Measurements from ENCODE around the gene LAMA2. TPM values are rescaled to one million over a fixed set of nuclear protein-coding genes. Genes with fewer than 3 reads are reported as not detected.
"Not testable (repeated sequence)": the region's sequence is repeated elsewhere in the genome, so short reads cannot be mapped to it uniquely, and the experiment has no call there.

Gene LAMA2
- total RNA-seq, 1 donor from 2014 or later = 16.8 TPM

DNA sequence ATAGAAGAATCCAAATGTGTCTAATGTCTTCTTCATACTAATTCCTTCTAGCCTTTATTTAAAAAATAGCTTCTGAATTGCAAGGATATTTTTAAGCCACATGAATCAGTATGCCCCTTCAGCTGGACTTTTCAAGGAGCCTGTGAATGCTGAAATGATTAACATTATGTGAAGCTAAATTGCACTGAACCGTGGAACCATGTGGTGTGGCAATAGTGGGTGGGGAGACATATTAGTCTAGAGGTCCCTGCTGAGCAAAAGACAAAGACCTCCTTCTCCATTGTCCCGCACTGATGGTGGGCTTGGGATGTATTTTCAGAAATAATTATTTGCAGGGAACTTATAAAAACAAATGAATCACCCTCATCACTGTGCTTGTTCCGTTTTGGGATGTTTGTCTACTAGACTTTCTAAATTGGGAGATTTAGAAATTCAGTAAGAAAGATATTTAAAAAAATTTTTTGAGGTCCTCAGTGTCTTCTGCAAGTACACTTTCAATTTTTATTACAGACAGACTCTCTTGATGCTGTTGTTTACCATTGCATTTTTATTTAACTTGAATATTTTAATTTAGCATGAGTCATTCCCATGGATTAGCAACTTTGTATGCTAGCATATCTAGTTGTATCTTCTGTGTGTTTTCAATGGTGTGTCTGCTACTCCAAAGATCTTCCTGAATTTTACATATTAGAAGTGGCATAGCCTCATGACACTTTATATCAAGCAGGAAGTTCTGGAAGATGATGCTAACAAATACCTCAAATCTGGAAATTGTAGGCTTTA is 238.1 kb downstream of the LAMA2 start:
- DNase-seq = no peak

DNA sequence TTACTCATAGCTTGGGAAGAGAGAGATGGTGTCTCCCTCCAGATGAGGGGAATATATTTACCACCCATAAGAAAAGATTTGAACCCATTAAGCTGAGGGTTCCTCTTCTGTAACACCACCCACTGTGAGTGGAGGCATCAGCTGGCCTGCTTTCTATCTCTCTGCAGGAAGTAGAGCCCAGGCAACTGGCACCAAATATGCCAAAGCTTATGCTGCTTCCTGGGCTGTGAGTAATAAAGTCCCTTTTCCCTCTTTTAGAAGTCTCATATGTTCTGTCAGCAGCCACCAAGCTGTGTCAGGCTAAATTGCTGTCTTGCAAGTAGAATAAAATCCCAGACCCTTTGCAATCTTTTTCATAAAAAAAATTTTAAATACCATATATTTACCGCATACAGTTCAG is 241.4 kb downstream of the LAMA2 start:
- no peak for DNase-seq

DNA sequence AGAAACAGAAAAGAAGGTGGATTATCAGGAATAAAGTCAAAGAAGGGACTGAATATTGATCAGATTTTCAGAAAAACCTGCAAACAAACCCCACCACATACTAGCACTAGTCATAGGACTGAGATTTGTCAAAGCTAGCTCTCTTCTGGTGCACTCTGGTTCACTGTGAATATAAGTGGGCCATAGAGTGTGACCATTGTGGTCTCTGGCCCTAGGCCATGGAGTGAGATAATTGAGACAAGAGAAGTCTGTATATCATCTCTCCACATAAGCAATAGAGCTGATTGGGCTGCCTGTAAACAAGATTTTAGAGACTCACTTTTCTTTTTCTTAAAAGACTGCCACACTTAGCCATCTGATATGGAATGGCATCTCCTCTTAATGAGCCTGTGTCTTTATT is 247.2 kb downstream of the LAMA2 start:
- no peak for DNase-seq

DNA sequence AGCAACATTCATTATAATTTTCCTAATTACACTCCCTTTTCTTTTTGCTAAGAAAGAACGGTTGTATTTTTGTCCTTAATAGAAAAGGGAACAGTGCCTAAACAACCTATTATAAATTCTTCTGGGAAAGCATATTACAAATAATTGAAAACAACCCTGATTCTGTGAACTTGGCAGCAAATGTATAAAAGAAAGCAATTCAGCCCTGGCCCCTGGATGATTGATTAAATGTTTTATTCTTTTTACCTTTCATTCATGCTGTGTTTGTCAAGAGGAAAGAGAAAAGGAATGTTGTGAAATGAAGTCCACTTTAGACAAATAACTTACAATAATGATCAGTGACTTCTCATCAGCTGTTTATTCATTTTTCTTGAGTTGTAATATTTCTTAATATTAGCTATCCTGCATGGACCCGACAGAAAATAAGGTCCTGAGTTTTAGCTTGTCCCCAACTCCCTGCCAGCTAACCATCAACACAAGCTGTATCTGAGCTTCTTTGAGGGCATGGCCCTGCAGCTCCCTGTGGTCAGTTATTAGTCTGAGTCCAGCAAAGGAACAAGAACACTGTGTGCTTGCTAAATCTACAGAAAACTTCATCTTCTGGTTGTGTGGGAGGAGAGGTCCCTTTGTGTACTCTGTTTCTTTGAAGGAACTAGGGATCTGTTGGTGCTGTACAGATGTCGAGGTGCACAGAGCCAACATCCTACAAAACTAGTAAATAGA is 248.2 kb downstream of the LAMA2 start:
- no peak for DNase-seq

DNA sequence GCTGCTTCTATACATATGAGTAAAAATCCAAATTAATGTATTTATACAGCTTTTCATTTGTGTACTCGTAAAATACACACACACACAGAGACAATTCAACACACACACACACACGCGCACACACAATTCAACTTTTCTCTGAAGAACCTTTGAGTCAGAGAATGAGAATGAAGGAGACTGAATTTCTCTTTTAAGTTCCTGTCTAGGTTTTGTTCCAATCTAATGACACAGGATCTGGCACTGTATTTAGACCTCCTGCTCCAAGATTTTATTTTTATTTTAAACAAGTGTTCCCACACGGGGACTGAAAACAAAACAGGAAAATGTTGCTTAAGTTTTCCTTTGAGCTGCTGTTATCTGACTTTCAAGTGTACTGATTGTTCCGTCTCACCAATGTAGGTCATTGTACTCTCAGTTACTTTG is 250.8 kb downstream of the LAMA2 start:
- no peak for DNase-seq

DNA sequence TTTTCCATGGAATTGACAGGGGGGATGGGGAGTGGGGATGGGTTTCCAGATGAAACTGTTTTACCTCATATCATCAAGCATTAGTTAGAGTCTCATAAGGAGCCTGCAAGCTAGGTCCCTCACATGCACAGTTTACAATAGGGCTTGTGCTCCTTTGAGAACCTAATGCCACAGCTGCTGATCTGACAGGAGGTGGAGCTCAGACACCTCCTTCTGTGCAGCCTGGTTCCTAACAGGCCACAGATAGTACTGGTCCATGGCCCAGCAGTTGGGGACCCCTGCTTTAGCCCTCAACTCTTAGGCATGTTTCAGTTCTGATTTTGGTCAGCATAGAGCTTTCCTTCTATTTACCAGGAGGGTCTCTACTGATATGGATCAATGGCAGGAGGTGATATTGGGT is 251.6 kb downstream of the LAMA2 start:
- no peak for DNase-seq

DNA sequence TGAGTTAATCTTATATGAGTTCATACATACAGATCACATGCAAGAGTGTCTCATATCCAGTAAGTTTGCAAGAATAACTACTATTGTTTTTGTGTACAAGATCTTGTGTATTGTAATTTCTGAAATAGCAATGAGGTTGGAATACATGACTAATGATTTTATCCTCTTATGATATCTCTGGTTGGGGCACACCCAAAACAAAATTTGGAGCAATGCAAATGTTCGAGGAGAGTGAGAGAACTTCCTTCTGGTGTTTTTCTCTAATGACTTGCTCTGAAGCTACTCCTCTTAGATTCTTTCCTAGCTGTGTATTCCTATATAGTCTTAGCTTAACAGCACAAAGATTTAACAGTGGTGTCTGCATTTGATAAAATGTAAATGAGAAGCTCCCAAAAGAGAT is 252.5 kb downstream of the LAMA2 start:
- DNase-seq = no peak

DNA sequence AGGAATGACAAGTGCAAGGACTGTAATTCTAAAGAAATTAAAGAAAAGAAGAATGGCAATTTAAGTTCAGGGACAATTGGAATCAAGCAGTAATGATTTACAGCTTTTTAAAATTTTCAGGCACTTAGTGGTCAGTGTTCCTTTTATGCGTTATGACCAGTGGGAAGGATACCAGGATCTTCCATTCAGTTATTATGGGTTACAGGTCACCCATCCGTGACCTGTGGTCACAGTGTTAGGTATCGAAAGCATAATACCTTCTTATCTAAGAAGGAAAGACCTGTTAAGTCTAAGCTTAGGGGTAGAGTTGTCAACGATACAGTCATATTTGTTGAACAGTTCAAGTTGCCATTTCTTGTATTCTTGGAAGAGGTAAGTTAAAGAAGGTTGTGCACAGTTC is 253.8 kb downstream of the LAMA2 start:
- DNase-seq = no peak

DNA sequence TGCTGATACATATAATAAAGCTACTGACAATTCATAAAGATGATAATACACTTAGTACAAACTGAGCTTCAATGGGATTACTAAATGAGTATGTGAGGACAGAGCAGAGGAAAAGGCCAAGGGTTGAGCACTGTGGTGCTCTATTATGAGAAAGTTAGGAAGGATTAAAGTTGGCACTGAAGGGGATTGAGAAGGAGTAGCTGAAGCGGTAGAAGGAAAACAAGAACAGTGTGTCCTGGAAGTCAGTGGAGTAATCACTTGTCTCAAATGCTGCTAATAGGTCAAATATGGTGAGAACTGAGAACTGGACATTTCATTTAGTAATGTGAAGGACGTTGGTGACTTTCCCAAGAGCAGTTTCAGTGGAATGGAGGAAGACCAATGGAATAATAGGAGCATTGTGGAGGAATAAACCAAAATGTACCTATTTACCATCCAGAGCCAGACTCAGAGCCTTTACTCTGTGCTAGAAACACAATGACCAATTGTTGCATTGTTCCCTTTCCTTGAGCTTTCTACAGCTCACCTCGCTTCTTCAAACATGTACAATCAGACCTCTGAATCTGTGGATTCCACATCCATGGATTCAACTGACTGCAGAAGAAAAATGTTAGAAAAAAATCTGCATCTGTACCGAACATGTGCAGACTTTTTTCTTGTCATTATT is 255.9 kb downstream of the LAMA2 start:
- no peak for DNase-seq

DNA sequence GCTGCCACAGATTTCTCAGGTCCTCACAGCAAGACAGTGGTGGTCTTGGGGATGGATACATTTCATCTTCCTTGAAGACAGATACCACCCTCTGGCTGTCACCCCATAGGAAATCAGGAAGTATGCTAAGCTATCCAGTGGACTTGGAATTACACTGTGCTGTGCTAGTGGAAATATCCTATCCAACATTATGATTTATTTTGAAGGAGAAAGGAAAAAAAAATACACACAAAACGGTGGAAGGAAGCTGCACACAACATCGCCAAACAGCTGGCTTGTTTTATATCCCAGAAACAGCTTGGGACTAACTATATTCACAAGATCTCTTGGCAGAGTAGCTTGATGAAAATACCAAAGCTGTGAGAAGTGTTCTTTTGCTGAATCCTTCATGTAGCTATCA is 257.6 kb downstream of the LAMA2 start:
- no peak for DNase-seq

DNA sequence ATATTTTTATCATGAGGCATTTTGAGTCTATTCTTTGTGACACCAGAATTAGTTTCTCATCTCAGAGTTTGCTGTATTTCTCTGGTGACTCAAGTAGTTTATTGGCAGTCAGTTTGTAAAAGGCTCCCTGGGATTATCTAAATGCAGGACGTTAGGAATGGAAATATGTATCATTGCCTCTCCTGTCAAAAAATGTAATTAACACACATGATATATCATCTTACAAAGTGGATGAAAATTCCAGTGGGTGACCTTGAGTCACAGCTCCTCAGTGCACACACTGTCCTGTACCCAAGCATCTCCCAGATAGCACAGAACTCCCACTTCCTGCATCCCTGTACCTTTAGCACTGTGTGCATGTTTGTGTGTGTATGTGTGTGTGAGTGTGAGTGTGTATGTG is 258.6 kb downstream of the LAMA2 start:
- no peak for DNase-seq

DNA sequence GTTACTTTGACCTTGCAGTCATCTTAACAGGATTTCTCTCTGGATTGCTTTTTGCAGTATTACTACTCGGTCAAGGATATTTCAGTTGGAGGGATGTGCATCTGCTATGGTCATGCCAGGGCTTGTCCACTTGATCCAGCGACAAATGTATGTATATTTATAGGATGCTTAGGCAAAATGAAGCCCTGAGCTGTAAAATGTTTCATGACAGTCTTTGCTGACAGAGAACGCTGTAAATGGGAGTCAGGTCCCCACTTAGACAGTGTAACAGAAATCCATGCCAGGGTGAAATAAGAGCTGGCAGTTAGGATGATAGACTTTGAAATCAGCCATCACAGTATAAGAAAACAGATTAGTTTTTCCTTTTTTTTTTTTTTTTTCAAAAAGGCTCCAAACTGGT is 264.0 kb downstream of the LAMA2 start:
- no peak for DNase-seq

DNA sequence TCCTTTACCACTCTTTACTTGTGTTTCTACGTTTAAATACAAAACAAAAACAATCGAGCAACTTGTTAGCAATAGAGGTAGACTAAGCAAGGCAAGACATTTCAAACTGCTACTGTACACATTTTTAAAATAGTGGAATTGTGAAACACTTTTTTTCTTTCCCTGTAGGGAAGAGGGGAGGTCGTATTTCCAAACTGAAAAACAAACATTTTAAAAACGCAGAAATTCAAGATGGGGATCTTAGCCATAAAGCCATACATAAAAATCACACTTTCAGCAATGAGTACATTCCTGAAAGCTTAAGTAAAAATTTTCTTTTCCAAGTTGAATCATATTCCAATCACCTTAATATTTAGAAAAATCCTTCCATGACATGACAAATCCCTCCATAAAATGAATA is 267.6 kb downstream of the LAMA2 start:
- no peak for DNase-seq

DNA sequence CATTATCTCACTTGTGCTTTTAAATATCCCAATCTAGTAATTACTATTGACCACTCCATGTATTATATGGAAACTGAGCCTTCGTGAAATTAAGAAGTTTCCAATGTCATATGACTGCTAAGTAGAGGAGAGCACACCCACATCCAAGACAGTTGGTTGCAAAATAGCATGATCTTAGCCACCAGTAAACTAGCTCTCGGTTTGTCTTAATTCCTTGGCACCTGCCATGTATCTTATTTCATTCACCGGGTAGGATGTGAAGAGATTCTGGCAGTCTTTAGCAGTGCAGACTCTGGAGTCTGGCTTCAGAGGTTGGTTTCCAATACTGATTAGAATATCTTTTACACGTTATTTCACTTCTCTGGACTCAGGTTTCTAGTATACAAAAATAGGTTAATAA is 270.3 kb downstream of the LAMA2 start:
- no peak for DNase-seq

DNA sequence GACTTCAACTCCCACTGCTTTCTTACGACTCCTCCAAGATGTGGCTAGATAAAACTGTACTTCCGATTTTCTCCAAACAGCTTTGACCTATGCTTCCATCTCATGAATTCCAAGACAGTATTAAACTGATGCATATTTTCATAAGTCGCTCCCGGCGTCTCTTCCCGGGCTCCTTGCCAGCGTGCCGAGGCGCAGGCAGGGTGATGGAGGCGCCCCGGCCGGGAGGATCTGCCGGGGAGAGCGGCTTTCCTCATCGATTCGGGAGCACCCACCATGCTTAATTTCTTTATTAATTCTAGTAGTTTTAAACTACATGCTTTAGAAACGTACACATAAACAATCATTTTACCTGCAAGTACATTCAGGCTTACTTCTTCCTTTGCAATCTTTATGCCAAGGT is 276.3 kb downstream of the LAMA2 start:
- not testable (repeated sequence) for DNase-seq

DNA sequence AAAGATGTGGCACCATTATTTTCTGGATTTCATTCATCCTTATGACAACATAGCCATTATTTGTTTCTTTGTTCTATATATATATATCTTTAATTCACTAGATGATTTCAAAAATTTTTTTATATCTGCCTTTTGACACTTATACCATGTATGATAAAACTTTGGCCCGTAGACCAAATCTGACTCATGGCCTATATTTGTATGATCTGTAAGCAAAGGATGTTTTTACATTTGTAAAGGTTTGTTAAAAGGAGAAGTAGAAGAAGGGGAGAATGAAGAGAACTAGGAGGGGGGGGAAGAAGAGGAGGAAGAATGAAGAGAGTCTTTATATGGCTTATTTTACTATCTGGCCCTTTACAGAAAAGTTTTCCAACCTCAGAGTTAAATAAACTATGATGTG is 279.7 kb downstream of the LAMA2 start:
- DNase-seq = no peak

DNA sequence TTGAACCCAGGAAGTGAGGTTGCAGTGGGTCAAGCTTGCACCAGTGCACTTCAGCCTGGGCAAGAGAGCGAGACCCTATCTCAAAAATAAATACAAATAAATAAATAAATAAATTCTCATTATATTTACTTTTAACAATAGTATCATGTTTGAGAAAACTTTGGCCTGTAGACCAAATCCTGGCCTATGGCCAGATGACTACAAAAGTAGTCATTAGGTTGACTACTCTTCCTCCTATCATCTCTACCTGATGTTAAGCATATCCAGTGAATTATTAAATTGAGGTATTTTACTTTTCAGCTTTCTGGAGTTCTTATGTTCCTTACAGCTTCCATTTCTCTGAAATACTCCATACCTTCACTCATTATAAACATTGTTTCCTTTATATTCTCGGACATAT is 280.6 kb downstream of the LAMA2 start:
- DNase-seq = no peak

DNA sequence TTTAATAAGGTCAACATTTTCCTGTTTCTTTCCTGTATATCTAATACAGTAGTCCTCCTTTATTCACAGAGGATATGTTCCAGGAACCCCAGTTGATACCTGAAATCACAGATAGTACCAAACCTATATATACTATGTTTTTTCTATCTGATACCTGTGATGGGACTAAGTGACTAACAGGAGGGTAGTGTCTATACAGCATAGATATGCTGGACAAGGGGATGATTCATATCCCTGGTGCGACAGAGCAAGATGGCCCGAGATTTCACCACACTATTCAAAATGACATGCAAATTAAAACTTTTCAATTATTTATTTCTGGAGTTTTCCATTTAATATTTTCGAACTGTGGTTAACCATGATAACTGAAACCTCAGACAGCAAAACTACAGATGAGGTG is 281.1 kb downstream of the LAMA2 start:
- DNase-seq = no peak

DNA sequence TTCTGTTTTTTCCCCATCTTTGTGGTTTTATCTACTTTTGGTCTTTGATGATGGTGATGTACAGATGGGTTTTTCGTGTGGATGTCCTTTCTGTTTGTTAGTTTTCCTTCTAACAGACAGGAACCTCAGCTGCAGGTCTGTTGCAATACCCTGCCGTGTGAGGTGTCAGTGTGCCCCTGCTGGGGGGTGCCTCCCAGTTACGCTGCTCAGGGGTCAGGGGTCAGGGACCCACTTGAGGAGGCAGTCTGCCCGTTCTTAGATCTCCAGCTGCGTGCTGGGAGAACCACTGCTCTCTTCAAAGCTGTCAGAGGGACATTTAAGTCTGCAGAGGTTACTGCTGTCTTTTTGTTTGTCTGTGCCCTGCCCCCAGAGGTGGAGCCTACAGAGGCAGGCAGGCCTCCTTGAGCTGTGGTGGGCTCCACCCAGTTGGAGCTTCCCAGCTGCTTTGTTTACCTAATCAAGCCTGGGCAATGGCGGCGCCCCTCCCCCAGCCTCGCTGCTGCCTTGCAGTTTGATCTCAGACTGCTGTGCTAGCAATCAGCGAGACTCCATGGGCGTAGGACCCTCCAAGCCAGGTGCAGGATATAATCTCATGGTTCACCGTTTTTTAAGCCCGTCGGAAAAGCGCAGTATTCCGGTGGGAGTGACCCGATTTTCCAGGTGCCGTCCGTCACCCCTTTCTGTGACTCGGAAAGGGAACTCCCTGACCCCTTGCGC is 289.5 kb downstream of the LAMA2 start:
- not testable (repeated sequence) for DNase-seq

DNA sequence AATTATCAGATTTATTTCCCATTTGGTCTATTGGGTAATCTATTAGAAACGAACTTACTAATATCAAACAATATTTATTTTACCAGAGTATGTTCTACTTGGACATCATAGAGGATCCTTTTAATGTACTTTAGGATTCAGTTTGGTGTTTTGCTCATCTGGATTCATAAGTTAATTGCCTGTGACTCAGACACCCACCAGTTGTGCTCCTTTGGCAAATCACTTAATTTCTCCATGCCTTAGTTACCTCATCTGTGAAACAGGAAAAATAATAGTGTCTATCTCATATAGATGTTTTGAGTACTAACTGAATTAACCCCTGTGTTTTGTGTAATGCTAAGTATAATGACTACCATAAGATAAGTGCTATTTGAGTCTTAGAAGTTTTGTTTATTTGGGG is 292.1 kb downstream of the LAMA2 start:
- no peak for DNase-seq

DNA sequence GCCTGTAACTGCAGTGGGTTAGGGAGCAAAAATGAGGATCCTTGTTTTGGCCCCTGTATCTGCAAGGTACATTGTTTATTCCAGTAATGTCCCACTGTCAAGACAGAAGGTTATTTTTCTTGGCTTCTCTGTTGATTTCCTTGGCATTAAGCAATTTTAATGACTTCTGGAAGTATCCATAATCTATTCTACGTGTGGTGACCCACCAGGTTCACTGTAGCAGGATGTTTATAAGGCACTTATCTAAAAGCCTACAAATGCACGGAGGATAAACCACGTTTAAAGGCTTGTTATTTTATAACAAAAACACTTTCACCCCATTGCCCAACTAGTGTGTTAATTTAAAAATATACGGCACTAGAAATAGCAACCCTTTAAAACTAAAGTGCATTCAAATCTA is 294.9 kb downstream of the LAMA2 start:
- DNase-seq = no peak

DNA sequence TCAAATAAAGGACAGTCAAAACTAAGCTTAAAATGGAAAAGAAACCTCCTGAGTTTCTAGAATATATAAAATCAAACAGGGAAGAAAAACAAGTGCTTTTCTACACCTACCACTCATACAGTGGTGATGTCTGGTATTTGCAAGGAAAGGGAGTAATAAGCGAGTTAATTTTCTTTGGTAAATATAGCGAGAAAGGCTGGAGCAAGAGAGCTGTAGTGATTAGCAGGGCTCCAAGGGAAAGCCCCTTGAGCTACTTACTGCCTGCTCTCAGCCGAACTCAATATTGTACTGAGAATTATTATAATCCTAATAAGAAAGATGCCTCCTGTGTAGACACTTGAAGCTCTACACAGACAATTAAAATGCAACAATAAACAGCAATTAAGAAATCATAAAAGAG is 296.3 kb downstream of the LAMA2 start:
- DNase-seq = no peak

DNA sequence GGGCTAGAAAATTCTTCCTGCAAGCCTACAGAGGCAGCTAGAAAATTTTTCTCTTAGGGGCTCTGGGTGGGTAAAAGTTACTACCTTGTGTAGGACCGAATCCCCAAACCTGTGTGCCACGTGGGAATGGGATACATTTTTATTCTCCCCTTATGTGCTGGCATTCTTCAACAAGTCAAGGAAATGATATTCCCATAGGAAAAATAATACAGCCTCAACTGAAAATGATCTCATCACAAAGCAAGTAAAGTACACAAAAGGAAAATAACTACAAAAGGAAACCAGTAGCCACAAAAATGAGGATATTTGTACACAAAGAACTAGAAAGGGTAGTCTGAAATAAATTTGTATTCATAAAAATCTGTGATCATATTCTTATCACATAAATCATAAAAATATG is 298.1 kb downstream of the LAMA2 start:
- no peak for DNase-seq

Data from occipital lobe (tissue), 2 donors.